HG02852 (cell line): Measurements from ENCODE around the gene CFAP46.

Source experiments
- ATAC-seq: cut with Tn5 transposase; IDR thresholded peaks from one replicate; pipeline ENCODE4 v1.9.1; 2021; ENCODE audit warnings: mild to moderate bottlenecking, moderate library complexity; ENCODE audit not compliant: unreplicated experiment

The CFAP46 gene

DNA sequence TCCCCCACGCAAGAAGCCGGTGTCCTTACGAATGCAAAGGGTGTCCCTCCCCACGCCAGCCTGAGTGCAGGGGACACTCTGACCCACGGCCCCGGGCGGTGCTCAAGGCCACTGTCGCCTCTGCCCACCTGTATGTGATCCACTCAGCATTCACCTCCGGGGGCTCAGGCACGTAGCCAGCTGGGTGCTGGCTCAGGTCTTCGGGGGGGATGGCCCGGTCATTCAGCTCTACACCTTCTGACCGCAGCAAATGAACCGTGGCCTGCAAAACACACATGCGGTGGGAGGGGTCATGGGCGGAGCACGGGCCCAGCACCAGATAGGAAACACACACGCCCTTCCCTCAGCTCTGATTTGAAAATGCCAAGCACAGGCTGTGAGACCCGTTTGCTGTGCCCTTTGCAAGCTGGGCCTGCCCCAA, 25.9 kb downstream of the CFAP46 start:
- ATAC-seq = no peak

DNA sequence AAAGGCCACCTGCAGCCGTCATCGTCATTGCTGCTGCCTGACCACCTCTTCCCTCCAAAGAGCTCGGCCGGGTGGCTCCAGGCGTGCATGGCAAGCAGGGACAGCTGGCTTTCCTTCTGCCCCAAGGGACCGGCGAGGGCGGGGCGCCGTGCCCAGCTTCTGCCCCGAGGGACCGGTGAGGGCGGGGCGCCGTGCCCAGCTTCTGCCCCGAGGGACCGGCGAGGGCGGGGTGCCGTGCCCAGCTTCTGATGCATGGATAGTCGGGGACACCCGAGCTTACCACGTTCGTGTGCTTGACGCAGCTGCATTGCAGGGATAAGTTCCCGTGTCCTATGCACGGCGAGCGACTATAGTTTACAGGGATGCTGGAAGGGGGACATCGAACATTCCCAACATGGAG, 27.0 kb downstream of the CFAP46 start:
- no peak for ATAC-seq

DNA sequence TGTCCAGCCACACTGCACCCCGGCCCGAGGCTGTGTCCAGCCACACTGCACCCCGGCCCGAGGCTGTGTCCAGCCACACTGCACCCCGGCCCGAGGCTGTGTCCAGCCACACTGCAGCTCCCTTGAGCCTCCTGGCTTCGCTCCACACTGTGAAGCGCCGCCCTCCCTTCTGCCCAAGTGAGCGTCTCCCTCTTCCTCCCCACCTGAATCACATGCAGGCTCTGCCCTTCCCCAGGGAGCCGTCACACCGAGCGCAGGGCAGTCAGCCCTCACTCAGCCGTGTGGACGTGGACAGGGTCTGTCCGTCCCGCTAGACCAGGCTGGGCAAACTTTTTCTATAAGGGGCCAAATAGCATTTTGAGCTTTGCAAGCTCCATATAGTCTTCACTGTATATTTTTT, 27.6 kb downstream of the CFAP46 start:
- no peak for ATAC-seq

GRCh38 chr10:132913559-132914115, 28.7 kb downstream of the CFAP46 start:
- ATAC-seq = no peak

GRCh38 chr10:132912713-132913558, 29.4 kb downstream of the CFAP46 start:
- ATAC-seq = no peak

DNA sequence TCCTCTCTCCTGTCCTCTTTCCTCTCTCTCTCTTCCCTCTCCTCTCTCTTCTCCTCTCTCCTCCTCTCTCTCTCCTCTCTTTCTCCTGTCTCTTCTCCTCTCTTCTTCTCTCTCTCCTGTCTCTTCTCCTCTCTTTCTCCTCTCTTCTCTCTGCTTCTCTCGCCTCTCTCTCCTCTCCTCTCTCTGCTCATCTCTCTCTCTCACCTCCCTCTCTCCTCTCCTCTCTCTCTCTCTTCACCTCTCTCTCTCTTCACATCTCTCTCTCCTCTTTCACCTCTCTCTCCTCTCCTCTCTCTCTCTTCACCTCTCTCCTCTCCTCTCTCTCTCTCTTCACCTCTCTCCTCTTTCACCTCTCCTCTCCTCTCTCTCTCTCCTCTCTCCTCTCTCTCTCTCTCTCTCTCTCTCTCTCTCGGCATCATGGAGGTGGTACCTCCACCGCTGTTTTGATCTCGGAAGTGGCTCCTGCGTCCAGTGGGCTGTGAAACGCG, 30.1 kb downstream of the CFAP46 start:
- no peak for ATAC-seq

DNA sequence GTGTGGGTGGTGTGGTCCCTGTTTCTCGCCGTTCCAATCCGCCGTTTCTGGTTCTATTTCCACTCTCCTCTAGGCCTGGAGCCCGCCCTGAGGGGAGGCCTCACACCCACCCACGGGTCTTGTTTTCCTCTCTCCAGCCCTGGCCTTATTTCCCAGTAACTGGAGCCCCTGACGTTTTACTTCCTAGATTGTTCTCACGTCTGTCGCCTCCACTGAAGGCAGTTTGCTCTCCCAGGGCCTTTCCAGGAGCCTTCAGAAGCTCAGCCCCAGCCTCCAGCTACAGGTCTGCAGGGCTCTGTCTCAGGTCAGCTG, 30.6 kb downstream of the CFAP46 start:
- no peak for ATAC-seq

GRCh38 chr10:132910901-132911785, 31.2 kb downstream of the CFAP46 start:
- no peak for ATAC-seq

DNA sequence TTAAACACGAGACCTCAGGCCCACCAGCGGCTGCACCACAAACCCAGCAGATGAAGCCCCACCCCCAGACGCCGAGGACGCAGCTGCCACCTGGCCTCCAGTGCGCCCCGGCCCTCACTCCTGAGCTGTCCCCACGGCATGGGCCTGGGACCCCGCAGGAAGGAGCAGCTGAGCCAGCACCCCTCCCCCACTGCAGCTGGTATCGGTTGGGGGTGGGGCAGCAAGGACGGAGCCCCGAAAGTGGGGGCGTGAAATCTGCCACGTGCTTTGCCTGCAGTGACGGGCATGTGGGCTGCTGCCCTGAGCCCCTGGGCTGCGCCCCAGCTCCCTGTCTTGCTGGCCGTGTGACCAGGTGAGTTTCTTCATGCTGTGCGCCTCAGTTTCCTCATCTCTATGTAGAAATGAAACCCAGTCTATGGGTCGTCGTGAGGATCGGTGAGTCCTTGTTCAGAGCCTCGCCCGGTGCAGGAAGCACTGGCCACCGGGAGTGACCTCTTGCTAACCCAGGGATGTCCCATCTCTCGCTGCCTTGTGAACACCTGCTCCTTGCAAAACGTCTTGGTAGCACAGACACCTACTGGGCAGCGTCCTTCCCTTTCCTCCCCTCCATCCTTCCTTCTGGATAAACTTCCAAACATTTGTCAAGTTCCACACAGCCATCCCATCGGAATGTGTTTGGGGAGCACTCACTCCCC, 32.0 kb downstream of the CFAP46 start:
- no peak for ATAC-seq

DNA sequence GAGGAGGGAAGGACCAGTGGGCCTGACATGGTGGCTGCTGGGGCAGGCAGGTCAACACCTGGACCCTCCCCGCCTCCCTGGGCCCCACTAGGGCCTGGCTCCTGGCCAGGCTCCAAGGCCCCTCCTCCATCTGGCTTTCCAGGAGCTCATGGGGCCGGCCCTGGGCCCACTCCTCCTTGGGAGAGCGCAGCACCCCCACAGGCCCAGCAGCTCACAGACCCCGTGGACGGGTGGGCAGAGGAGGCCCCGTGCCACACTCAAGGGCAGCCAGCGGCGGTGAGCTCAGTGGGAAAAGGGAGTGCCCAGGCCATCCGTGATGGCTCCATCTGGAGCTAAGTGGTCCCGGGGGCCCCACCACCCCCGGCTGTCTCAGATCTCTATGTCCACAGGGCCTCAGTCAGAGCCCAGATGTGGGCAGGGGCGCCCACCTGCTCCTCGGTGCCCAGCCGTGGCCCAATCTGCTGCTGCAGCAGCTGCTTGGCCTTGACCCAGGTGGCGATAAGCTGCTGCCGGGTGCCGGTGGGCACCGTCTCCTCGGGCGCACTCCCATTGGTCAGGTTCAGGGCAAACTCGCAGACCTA, 32.8 kb downstream of the CFAP46 start:
- no peak for ATAC-seq

GRCh38 chr10:132908621-132909295, 33.6 kb downstream of the CFAP46 start:
- no peak for ATAC-seq

- ATAC-seq = no peak
Observed at GRCh38 chr10:132907821-132908620, 34.3 kb downstream of the CFAP46 start.

GRCh38 chr10:132906836-132907235, 35.5 kb downstream of the CFAP46 start:
- ATAC-seq = no peak

DNA sequence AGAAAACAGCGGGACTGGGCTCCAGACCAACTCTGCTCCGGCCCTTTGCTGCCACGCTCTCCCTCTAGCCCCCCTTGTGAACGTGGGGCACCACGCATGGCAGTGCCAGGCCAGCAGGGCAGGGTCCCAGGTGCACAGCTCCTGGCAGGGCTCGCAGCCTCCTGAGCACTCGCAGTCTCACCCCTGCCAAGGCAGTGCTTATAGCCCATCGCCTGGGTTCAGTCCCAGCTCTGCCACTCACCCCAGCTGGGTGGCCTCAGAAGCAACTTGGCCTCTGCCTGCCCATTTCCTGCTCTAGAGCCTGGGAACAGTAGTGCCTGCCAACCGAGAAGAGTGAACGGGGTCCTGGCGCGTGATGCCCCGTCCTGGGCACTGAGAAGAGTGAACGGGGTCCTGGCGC, 36.3 kb downstream of the CFAP46 start:
- no peak for ATAC-seq

- no peak for ATAC-seq
Observed at GRCh38 chr10:132905661-132906060, 36.7 kb downstream of the CFAP46 start.

DNA sequence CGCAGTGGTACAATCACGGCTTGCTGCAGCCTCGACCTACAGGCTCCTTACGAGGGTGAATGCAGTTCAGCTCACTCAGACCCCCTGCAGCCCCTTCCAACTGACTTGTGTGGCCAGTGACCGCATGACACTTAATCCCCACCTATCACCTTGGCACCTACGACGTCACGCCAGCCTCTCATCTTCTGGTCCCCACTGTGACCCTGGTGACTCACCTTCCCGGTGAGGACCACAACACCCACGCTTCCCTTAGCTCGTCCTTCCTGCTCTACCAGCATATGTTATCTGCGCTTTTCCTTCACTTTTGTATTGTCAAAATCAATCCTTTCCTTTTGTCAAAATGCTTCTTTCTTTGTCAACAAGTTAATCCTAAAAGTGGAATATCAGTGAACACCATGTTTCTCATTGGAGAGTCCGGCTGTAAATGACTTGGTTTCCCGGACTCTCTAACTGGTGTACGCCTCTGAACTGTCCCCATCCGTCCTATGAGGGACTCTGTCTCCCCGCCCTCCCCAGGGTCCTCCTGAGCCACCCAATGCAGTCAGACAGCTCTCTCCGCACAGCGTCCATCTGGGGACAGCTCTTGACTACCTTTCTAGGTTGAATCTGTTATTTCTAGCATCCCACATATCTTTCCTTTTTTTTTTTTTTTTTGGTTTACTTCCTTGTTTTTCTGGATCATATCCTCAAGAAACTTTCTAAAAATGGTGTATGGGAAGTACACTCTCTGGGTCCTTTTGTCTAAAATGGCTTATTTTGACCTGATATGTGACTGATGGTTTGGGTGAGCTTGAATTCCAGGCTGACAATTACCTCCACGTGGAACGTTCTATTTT, 37.3 kb downstream of the CFAP46 start:
- ATAC-seq = no peak

- ATAC-seq = no peak
Observed at GRCh38 chr10:132904181-132904813, 38.1 kb downstream of the CFAP46 start.
